Neuron (in vitro differentiated cells): Measurements from ENCODE around the gene PPFIA4.

Experiments used
- H2AFZ ChIP-seq: one replicate; pipeline ENCODE4 v1.6.1; 2013; ENCODE audit warnings: low read depth, mild to moderate bottlenecking, inconsistent platforms, low read length, moderate library complexity
- H3K27me3 ChIP-seq: one replicate; pipeline ENCODE4 v1.6.1; 2013; ENCODE audit warnings: low read length; ENCODE audit not compliant: insufficient read depth
- H3K36me3 ChIP-seq: one replicate; pipeline ENCODE4 v1.6.1; 2013; ENCODE audit warnings: low read length; ENCODE audit not compliant: insufficient read depth
- H3K4me1 ChIP-seq: one replicate; pipeline ENCODE4 v1.6.1; 2013; ENCODE audit warnings: low read length; ENCODE audit not compliant: insufficient read depth
- H3K4me3 ChIP-seq: 2 replicates; pipeline ENCODE4 v1.5.1; 2013; ENCODE audit warnings: mild to moderate bottlenecking, low read length, moderate library complexity
- H3K9me3 ChIP-seq: one replicate; pipeline ENCODE4 v1.6.1; 2013; ENCODE audit warnings: low read length

Gene PPFIA4

GRCh38 chr1:203028067-203028783 is 1.9 kb downstream of the PPFIA4 start:
- peaks cover 3% of the 10 kb centered on the region for H3K9me3 ChIP-seq
- no peak overlapping the region for H3K4me3 ChIP-seq
- H3K36me3 ChIP-seq, result peaks cover 21% of the 10 kb centered on the region
- H3K4me1 ChIP-seq, result no peaks in the 10 kb centered on the region
- H2AFZ ChIP-seq, result no peak overlapping the region
- peaks cover 45% of the 10 kb centered on the region for H3K27me3 ChIP-seq

GRCh38 chr1:203028784-203029553 is 2.7 kb downstream of the PPFIA4 start:
- Histone ChIP-seq H3K4me1 (no peaks in the 10 kb centered on the region), H3K36me3 (peaks cover 14% of the 10 kb centered on the region), H2AFZ (no peak overlapping the region), H3K27me3 (peaks cover 46% of the 10 kb centered on the region), H3K4me3 (no peak overlapping the region), H3K9me3 (peaks cover 3% of the 10 kb centered on the region)

GRCh38 chr1:203031467-203031866 is 5.2 kb downstream of the PPFIA4 start:
- Histone ChIP-seq H3K4me3 (no peak overlapping the region), H2AFZ (no peak overlapping the region), H3K27me3 (peaks cover 60% of the 10 kb centered on the region), H3K36me3 (no peaks in the 10 kb centered on the region), H3K4me1 (no peaks in the 10 kb centered on the region), H3K9me3 (no peaks in the 10 kb centered on the region)

GRCh38 chr1:203033287-203033686 is 7.0 kb downstream of the PPFIA4 start:
- no peaks in the 10 kb centered on the region for H3K9me3 ChIP-seq
- H2AFZ ChIP-seq, result no peak overlapping the region
- H3K36me3 ChIP-seq, result no peaks in the 10 kb centered on the region
- H3K4me3 ChIP-seq, result no peak overlapping the region
- no peaks in the 10 kb centered on the region for H3K4me1 ChIP-seq
- H3K27me3 ChIP-seq, result peaks cover 60% of the 10 kb centered on the region

DNA sequence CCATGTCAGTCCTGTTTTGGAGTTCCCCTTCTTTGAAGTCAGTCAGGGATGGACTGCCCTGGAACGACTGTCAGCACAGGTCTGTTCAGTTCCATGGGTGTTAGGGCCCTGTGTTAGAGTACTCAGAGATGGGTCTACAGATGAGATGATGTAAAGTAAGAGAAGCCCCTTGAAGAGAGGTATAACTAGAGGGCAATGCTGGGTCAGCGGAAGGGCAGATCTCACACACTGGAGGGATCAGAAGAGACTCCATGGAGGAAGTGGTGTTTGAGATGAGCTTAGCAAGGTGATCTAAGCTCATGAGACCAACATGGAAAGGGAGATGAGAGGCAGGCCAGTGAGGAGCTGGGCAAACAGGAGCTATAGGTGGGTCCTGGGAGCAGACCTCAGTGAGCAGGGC is 7.6 kb downstream of the PPFIA4 start:
- Histone ChIP-seq H3K4me1 (no peaks in the 10 kb centered on the region), H3K9me3 (no peaks in the 10 kb centered on the region), H3K4me3 (no peak overlapping the region), H3K36me3 (no peaks in the 10 kb centered on the region), H3K27me3 (peaks cover 56% of the 10 kb centered on the region), H2AFZ (no peak overlapping the region)

- Histone ChIP-seq H3K4me3 (no peak overlapping the region), H3K27me3 (peaks cover 52% of the 10 kb centered on the region), H3K36me3 (no peaks in the 10 kb centered on the region), H3K4me1 (no peaks in the 10 kb centered on the region), H3K9me3 (no peaks in the 10 kb centered on the region), H2AFZ (no peak overlapping the region)
Measured at GRCh38 chr1:203034422-203035110, 8.3 kb downstream of the PPFIA4 start.

GRCh38 chr1:203035111-203036000 is 9.1 kb downstream of the PPFIA4 start:
- H2AFZ ChIP-seq, result no peak overlapping the region
- H3K4me1 ChIP-seq, result no peaks in the 10 kb centered on the region
- peaks cover 48% of the 10 kb centered on the region for H3K27me3 ChIP-seq

DNA sequence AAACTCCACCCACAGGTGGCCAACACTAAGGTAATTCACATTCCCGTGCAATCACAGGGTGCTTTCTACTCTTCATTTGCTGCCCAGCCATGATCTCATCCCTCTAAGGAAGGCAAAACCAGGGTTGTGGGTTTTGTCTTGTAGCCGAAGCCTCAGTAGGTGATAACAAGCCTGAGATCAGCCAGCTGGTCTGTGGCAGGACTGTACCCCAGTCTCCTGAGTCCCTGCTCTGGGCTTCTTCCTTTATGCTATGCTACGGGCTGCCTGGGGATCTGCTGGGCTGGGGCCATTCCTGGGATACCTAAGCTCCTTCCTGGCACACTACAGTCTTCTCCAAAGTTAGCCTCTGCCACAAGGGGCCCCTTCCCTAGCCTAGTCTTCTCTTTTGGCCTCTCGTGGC is 9.8 kb downstream of the PPFIA4 start:
- no peaks in the 10 kb centered on the region for H3K9me3 ChIP-seq
- peaks cover 45% of the 10 kb centered on the region for H3K27me3 ChIP-seq
- H3K4me3 ChIP-seq, result no peak overlapping the region
- H3K36me3 ChIP-seq, result no peaks in the 10 kb centered on the region
- H2AFZ ChIP-seq, result no peak overlapping the region
- H3K4me1 ChIP-seq, result no peaks in the 10 kb centered on the region

More at GRCh38 chr1:203035111-203036000, 9.1 kb downstream of the PPFIA4 start:
- H3K4me3 ChIP-seq, result no peak overlapping the region
- no peaks in the 10 kb centered on the region for H3K9me3 ChIP-seq
- H3K36me3 ChIP-seq, result no peaks in the 10 kb centered on the region

DNA sequence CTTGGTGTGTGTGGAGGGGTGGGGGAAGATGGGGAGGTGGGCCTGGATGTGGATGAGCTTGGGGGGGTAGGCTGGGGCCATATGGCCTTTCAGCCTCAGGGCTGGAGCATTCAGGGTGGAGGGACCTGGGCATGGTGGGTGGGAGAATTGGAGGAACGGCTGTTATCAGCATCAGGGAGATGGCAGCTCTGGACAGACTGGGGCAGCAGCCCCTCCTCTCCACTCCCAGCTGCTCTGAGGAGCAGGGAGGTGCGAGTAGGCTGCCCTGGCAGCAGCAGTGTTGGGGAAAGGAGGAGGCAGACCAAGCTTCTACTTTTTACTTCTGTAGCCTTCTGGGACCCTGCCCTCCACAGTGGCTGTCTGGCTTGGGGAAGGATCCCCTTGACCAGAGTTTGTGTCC is 10.2 kb downstream of the PPFIA4 start:
- Histone ChIP-seq H2AFZ (no peak overlapping the region), H3K9me3 (no peaks in the 10 kb centered on the region), H3K4me3 (no peak overlapping the region), H3K36me3 (no peaks in the 10 kb centered on the region), H3K4me1 (no peaks in the 10 kb centered on the region), H3K27me3 (peaks cover 48% of the 10 kb centered on the region)

DNA sequence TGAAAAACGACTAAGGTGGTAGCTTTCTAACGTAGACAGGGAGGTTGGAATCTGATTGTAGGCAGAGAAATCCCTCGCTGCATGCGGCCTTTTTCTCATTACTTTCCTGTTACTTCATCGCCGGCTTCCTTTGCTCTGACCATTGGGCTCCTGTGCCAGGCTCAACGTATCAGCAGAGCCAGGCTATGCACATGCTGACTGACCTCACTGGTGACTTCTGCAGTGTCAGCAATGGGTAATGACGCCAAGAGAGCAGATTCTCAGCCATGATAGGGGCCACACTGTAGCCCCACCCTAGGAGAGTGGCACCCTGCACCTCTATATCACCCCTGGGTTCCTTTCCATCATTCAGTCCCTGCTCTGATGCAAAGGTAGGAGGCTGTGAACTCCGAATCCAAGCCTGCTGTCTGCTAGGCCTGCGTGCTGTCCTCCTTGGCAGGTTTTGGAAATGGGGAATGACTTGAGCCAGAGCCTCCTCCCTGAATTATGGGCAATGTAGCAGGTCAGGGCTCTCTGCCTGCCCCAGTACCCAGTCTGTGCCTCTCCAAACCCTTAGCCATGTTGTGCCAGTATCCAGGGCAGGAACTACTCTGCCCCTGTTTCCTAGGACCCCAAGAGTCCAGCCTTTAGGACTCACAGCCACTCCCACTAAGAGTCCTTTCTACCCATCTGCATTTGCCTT is 11.4 kb downstream of the PPFIA4 start:
- Histone ChIP-seq H3K4me3 (no peak overlapping the region), H3K4me1 (no peaks in the 10 kb centered on the region), H3K9me3 (no peaks in the 10 kb centered on the region), H3K36me3 (no peaks in the 10 kb centered on the region), H3K27me3 (peaks cover 47% of the 10 kb centered on the region), H2AFZ (no peak overlapping the region)

GRCh38 chr1:203038217-203038741 is 12.0 kb downstream of the PPFIA4 start:
- Histone ChIP-seq H3K4me3 (no peak overlapping the region), H2AFZ (no peak overlapping the region), H3K36me3 (no peaks in the 10 kb centered on the region), H3K9me3 (no peaks in the 10 kb centered on the region), H3K4me1 (no peaks in the 10 kb centered on the region), H3K27me3 (peaks cover 50% of the 10 kb centered on the region)
